HG03460 (cell line): ENCODE results near the gene COMMD1.
A peak's percentile ranks its signal among the peaks of the same experiment; 100 is the strongest.
"Not testable (repeated sequence)": the region's sequence is repeated elsewhere in the genome, so short reads cannot be mapped to it uniquely, and the experiment has no call there.

Experiments
- ATAC-seq: cut with Tn5 transposase; IDR thresholded peaks from one replicate; pipeline ENCODE4 v1.9.1; 2021; ENCODE audit not compliant: unreplicated experiment

Gene COMMD1

GRCh38 chr2:61905372-61906185, at the start of gene COMMD1:
COMMD1 (plus strand) TSS chr2:61905674; CDS start chr2:61905679, 5 bp downstream.
- ATAC-seq: peak; percentile 98

- no peak for ATAC-seq
Measured at GRCh38 chr2:61857224-61857623, 48.2 kb upstream of the COMMD1 start.

- ATAC-seq: no peak
Measured at GRCh38 chr2:61862085-61862484, 43.4 kb upstream of the COMMD1 start.

- not testable (repeated sequence) for ATAC-seq
Measured at GRCh38 chr2:61866482-61867089, 38.9 kb upstream of the COMMD1 start.

GRCh38 chr2:61876400-61876799, 29.1 kb upstream of the COMMD1 start:
- no peak for ATAC-seq

- ATAC-seq: no peak
Measured at GRCh38 chr2:61877571-61878245, 27.8 kb upstream of the COMMD1 start.

DNA sequence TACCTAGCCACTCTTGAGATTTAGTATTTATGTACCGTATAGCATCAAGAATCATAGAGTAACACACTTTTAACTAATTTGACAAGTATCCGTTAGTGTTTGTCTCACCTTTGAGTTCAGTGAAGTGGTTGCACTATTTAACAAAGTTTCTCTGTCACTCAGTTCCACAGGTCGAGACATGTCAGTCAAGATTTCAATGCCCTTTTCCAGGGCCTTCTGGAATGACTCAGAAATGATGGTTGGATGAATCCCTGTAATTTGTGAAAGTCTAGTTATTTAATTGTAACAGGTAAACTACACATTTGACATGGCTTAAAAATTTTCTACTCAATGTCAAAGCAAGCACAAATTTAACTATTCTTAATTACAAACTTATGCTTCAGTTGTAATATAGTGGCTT, 26.7 kb upstream of the COMMD1 start:
- no peak for ATAC-seq

- ATAC-seq: not testable (repeated sequence)
Measured at GRCh38 chr2:61879351-61879750, 26.1 kb upstream of the COMMD1 start.

DNA sequence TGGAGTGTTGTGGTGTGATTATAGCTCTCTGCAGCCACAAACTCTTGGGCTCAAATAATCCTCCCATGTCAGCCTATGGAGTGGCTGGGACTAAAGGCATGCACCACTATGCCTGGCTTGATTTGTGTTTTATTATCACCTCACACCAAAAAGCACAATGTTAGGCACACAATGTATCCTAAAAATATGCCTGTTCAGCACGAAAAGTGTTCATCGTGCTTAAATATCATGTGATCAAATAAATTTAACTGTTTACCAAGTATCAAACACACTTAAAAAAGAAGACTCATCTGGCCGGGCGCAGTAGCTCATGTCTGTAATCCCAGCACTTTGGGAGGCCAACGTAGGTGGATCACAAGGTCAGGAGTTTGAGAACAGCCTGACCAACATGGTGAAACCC, 22.6 kb upstream of the COMMD1 start:
- no peak for ATAC-seq

DNA sequence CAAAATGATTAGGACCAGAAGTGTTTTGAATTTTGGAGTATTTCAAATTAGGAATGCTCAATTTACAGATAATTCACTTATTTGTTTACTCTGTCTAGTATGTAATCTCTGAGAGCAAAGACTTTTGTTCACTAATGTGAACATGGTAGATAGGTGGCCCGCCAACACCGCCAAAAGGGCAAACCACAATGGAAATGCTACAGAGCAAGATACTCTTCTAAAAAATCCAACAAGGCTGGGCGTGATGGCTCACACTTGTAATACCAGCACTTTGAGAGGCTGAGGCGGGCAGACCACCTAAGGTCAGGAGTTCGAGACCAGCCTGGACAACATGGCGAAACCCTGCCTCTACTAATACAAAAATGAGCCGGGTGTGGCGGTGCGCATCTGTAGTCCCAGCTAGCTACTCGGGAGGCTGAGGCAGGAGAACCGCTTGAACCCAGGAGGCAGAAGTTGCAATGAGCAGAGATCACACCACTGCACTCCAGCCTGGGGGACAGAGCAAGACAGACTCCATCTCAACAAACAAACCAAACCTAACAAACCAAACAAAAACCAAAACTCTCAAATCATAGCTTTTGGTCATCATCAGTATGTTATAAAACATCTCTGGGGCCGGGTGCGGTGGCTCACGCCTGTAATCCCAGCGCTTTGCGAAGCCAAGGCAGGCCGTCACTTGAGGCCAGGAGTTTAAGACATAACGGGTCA, 19.4 kb upstream of the COMMD1 start:
- no peak for ATAC-seq

DNA sequence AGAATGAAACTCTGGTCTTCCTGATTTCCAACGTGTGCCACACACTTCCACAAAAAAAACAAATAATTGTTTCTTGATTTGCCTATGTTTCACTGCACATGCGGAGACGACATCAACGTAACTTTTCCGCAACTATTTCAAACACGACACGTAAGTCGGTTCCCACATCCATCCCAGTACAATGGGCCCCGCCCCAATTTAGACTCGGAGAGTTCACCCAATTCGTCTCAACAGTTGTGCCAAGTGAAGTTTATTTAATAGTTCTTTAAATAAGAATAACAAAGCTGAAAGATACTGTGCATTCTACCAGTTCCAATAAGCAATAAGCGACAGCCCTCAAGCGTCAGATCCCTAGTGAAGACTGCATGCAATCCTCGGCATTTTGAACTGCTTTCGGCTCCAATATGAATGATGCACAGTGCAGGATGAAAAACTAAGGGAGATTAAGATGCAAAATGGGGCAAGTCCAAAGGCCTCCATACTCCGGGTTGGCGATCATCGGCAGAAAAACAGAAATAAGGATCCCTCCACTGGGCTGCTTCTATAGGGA, 17.7 kb upstream of the COMMD1 start:
- peak; percentile 11 for ATAC-seq

DNA sequence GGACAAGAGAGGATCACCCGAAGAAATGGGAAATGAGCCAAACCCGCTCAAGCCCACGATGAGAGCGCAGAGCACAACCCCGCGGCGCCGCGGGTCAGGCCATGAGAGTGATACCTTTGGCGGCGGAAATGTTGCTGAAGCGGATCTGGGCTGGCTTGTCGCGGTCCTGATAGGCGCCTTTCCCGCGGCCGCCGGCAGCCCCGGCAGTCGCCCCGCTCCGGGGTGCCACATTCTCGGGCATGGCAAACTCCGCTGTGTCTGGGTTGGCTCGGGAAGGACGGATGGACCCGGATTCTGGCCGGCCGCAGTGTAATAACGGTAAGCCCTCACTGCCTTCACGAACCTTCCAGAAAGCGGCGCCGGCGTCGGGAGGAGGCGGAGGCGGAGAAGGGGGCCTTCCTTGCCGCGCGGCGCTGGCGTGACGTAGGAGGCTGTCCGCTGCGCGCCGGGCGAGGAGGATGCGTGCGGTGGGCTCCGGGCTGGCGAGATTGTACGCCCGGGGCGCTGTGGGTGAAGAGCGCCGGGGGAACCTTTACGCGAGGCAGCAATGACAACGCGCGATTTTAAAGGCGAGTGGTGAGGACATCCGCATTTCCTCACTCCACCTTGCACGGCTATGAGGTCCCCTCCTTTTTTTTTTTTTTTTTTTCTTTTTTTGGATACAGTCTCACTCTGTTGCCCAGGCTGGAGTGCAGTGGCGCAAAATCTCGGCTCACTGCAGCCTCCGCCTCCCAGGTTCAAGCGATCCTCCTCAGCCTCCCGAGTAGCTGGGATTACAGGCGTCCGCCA, 17.0 kb upstream of the COMMD1 start, which contains the start of gene CCT4:
Gene CCT4 (minus strand): TSS at position 390 of the 789 bp plus-strand sequence. CDS start 149 bp downstream, at position 241.
- ATAC-seq: peak; percentile 78

GRCh38 chr2:61898810-61899209, 6.7 kb upstream of the COMMD1 start:
- ATAC-seq: no peak

GRCh38 chr2:61900281-61900680, 5.2 kb upstream of the COMMD1 start:
- ATAC-seq: no peak

DNA sequence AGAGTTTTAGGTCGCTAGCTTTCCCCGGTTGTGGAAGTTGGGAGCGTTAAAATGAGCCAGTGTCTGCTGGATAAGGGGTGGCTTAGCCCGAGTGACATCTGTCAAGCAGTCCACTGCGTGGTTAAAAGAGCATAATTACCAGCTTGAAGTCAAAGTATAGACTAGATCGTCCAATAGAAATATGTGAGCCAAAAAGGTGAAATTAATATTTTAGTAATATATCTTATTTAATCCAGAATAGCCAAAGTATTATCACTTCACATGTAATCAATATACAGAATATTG, 654 bp downstream of the COMMD1 start:
- no peak for ATAC-seq

DNA sequence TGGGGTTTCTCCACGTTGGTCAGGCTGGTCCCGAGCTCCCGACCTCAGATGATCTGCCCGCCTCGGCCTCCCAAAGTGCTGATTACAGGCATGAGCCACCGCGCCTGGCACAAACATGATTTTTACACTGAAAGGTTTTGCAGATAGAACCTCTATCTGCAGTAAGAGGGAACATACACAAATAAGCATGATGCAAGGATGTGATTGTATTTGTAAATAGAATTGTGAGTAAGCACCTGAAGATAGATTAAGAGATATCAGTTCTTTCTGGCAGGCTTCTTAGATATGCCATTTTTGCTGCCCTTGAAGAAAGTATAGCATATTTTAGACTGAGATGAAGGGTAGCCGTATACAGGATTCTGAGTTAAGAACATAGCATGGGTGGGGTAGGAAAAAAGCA, 3.6 kb downstream of the COMMD1 start:
- ATAC-seq: no peak

DNA sequence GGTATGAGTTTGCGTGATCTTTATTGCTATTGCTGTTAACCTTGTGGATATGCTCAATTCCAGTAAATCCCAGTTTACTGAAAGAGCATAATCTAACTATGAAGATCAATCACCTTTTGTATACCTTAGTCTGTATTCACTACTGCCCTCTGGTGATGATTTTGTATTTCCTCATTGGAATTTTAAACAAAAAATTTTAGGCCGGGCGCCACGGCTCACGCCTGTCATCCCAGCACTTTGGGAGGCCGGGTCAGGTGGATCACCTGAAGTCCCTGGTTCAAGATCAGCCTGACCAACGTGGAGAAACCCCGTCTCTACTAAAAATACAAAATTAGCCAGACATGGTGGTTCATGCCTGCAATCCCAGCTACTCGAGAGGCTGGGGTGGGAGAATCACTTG, 5.1 kb downstream of the COMMD1 start:
- no peak for ATAC-seq

GRCh38 chr2:61911510-61911909, 6.0 kb downstream of the COMMD1 start:
- no peak for ATAC-seq

- not testable (repeated sequence) for ATAC-seq
Measured at GRCh38 chr2:61914794-61915193, 9.3 kb downstream of the COMMD1 start.

DNA sequence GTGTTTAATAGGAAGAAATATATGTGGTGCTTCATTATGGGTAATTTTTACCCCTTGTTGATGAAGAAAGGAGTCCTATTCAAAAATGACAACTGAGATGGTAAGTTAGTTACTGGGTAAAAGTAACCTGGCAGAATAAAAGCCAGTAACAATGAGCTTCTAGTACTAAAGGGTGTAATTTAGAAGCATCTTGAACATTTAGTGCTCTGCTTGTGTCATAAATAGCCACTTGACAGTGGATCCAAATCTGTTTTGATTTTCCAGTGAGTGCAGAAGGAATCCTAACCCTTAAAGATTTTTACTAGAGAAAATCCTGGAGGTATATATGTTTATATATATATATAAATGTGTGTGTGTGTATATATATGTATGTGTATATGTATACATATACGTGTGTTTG, 15.1 kb downstream of the COMMD1 start:
- ATAC-seq: no peak
